Endothelial cell (in vitro differentiated cells): ENCODE measurements around the gene JPT1. TPM values are rescaled to one million over a fixed set of nuclear protein-coding genes. Genes with fewer than 3 reads are reported as not detected.

Source experiments
- DNase-seq: peaks from one replicate; pipeline ENCODE4 v3.0.0; 2021; ENCODE audit warnings: low spot score
- H3K27ac Mint-ChIP-seq: one replicate; pipeline ENCODE4 v1.8.0; 2021; ENCODE audit warnings: mixed read lengths, inconsistent platforms; ENCODE audit not compliant: unreplicated experiment
- H3K27me3 Mint-ChIP-seq: one replicate; pipeline ENCODE4 v1.8.0; 2021; ENCODE audit warnings: mild to moderate bottlenecking, moderate library complexity, mixed read lengths, inconsistent platforms; ENCODE audit not compliant: unreplicated experiment
- H3K36me3 Mint-ChIP-seq: one replicate; pipeline ENCODE4 v1.8.0; 2021; ENCODE audit warnings: mild to moderate bottlenecking, low read depth, mixed read lengths, inconsistent platforms; ENCODE audit not compliant: unreplicated experiment
- H3K4me1 Mint-ChIP-seq: one replicate; pipeline ENCODE4 v1.8.0; 2021; ENCODE audit warnings: mild to moderate bottlenecking, mixed read lengths, inconsistent platforms; ENCODE audit not compliant: unreplicated experiment
- H3K4me3 Mint-ChIP-seq: one replicate; pipeline ENCODE4 v1.8.0; 2021; ENCODE audit warnings: mild to moderate bottlenecking, mixed read lengths, inconsistent platforms; ENCODE audit not compliant: unreplicated experiment
- H3K9me3 Mint-ChIP-seq: one replicate; pipeline ENCODE4 v1.8.0; 2021; ENCODE audit warnings: mixed read lengths, inconsistent platforms; ENCODE audit not compliant: unreplicated experiment
- total RNA-seq: library from RNA; stranded (reverse); fragmentation: NEBNext Ultra II Directional; extraction: Animal tissue kit (Norgen Biotek cat#: 25700); gene quantifications from one replicate; pipeline ENCODE4 v1.2.1, GENCODE V29; 2021; ENCODE audit not compliant: unreplicated experiment
- TF ChIP-seq, protein P1 (sequence below): fragments of 200-600 bp; sonication (generic); IDR thresholded peaks from one replicate; pipeline ENCODE4 v1.5.0; 2021; ENCODE audit warnings: antibody characterized with exemption; ENCODE audit not compliant: unreplicated experiment

The JPT1 gene
- total RNA-seq, 1 donor from 2014 or later: 115 TPM

DNA sequence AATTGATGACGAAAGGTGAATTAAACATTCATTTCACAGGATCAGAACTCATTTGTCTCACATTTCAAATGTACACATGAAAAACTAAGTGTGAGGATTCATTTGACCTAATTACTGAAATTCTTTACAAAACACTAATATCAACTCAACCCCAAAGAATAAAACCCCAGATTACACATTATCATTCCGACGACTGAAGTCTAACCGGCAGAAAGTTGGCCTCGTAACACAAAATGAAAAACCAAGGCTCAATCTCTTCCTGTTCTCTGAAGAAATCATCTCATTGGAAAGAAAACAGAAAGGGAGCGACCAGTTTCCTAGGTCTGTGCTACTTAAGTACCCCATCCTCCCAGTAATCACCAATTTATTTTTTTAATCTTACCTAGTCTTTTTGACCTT is 1.8 kb downstream of the JPT1 start:
- TF ChIP-seq, protein P1, sequence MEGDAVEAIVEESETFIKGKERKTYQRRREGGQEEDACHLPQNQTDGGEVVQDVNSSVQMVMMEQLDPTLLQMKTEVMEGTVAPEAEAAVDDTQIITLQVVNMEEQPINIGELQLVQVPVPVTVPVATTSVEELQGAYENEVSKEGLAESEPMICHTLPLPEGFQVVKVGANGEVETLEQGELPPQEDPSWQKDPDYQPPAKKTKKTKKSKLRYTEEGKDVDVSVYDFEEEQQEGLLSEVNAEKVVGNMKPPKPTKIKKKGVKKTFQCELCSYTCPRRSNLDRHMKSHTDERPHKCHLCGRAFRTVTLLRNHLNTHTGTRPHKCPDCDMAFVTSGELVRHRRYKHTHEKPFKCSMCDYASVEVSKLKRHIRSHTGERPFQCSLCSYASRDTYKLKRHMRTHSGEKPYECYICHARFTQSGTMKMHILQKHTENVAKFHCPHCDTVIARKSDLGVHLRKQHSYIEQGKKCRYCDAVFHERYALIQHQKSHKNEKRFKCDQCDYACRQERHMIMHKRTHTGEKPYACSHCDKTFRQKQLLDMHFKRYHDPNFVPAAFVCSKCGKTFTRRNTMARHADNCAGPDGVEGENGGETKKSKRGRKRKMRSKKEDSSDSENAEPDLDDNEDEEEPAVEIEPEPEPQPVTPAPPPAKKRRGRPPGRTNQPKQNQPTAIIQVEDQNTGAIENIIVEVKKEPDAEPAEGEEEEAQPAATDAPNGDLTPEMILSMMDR: no peak
- peak overlapping the region; percentile 98 for H3K4me3 Mint-ChIP-seq
- DNase-seq: no peak
- peak overlapping the region; percentile 84 for H3K27ac Mint-ChIP-seq
- H3K4me1 Mint-ChIP-seq: peaks cover 26% of the 10 kb centered on the region
- peaks cover 5% of the 10 kb centered on the region for H3K27me3 Mint-ChIP-seq
- H3K36me3 Mint-ChIP-seq: peaks cover 14% of the 10 kb centered on the region
- H3K9me3 Mint-ChIP-seq: no peaks in the 10 kb centered on the region

DNA sequence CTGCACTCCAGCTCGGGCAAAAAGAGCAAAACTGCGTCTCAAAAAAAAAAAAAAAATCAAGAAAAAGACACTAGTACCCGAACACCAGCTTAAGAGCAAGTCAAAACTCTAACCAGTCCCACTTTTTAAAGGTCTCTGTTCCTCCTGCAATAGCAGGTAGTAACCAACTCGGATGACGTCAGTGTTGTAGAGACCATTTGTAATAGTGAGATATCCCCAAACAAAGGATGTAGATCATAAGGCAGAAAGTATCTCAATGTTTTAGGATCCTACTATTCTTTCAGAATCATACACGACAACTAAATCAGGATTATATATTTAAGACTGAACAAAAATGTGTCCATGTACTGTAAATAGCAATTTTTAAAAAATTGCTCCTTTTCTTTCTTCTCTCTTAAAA is 2.4 kb downstream of the JPT1 start:
- Mint-ChIP-seq H3K27ac (peak overlapping the region; percentile 84), H3K36me3 (peaks cover 19% of the 10 kb centered on the region), H3K4me1 (peaks cover 26% of the 10 kb centered on the region), H3K4me3 (peak overlapping the region; percentile 98), H3K27me3 (peaks cover 5% of the 10 kb centered on the region), H3K9me3 (no peaks in the 10 kb centered on the region)
- no peak for DNase-seq
- TF ChIP-seq, protein P1: no peak

DNA sequence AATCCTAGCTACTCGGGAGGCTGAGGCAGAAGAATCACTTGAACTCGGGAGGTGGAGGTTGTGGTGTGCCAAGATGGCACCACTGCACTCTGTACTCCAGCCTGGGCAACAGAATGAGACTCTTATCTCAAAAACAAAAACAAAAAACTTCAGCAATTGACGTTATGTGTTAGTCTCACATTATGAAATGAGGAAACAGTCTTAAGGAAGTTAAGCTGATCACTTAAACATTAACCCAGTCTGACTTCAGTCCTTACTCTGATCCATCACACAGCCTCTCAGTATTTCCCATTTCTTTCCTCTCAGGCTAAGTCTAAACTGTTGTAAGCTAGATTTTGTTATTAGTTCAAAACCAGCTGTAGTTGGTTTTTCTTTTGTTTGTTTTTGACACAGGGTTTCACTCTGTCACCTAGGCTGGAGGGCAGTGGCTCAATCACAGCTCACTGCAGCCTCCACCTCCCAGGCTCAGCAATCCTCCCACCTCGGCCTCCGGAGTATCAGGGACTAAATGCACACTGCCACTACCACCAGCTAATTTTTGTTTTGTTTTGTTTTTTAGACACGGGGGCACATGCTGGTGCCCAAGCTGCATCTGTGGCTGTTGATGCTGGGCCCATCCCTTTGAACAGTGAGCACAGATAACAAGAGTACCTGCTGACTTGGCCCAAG is 6.3 kb downstream of the JPT1 start:
- no peak overlapping the region for H3K4me3 Mint-ChIP-seq
- TF ChIP-seq, protein P1: no peak
- peaks cover 13% of the 10 kb centered on the region for H3K4me1 Mint-ChIP-seq
- H3K36me3 Mint-ChIP-seq: peaks cover 24% of the 10 kb centered on the region
- H3K27ac Mint-ChIP-seq: no peak overlapping the region
- peaks cover 5% of the 10 kb centered on the region for H3K27me3 Mint-ChIP-seq
- no peaks in the 10 kb centered on the region for H3K9me3 Mint-ChIP-seq
- DNase-seq: no peak

DNA sequence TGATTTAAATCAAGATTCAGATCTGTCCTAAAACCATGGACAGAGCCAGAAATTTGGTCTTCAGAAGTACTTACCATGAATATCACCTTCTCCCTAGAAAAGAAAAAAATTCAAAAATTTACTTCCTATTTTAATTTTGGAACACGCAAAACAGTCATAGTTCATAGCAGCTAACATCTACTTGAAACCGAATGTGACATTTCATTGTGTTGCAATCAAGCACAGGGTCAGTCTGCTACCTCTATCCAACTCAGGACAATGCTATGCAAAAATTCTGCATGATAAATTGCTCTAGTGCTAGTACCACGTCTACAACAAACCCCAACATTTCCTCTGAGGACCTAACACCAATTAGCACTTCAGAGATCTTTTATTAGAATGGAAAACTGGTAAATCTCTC is 7.7 kb downstream of the JPT1 start:
- DNase-seq: no peak
- Mint-ChIP-seq H3K9me3 (no peaks in the 10 kb centered on the region), H3K4me3 (no peak overlapping the region), H3K4me1 (peaks cover 4% of the 10 kb centered on the region), H3K27me3 (peaks cover 2% of the 10 kb centered on the region), H3K36me3 (peaks cover 24% of the 10 kb centered on the region), H3K27ac (no peak overlapping the region)
- TF ChIP-seq, protein P1: no peak

DNA sequence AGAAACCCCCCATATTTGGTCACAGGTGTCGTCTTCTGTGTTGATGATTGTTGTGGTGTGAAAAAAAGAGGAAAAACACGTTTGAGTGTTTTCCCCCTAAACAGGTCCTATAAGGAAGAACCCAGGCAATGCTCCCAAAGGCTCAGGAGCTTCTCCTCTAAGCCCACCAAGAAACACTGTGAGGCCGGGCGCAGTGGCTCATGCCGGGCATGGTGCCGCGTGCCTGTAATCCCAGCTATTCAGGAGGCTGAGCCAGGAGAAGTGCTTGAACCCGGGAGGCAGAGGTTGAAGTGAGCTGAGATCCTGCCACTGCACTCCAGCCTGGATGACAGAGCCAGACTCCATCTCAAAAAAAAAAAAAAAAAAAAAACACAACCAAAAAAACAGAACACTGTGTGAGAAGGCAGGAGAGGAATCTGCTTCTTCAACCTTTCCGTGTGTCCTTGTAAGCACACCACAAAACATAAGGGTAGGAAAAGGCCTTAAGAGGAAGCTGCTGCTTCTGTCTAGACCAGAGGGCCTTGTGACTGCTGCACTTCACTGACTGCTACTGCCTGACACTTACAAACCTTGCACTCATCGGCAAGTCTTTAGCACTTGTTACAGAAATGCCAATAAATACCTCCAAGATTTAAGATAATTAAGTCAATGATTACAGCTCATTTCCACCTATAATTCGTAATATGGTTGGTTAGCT is 9.3 kb downstream of the JPT1 start:
- no peak overlapping the region for H3K4me3 Mint-ChIP-seq
- no peak overlapping the region for H3K27ac Mint-ChIP-seq
- peaks cover 28% of the 10 kb centered on the region for H3K36me3 Mint-ChIP-seq
- DNase-seq: no peak
- no peaks in the 10 kb centered on the region for H3K9me3 Mint-ChIP-seq
- H3K27me3 Mint-ChIP-seq: peaks cover 2% of the 10 kb centered on the region
- peaks cover 3% of the 10 kb centered on the region for H3K4me1 Mint-ChIP-seq
- TF ChIP-seq, protein P1: no peak
